SJCRH30 (cell line): ENCODE data around the gene ARCN1. TPM values are rescaled to one million over a fixed set of nuclear protein-coding genes. Genes with fewer than 3 reads are reported as not detected.
A peak's percentile ranks its signal among the peaks of the same experiment; 100 is the strongest.
"Not testable (repeated sequence)": the region's sequence is repeated elsewhere in the genome, so short reads cannot be mapped to it uniquely, and the experiment has no call there.

Experiments
- DNase-seq, 2 experiments: peaks; one replicate each; pipeline ENCODE4 v3.0.0-alpha.2; 2015 to 2020
- H3K27ac ChIP-seq: fragments of 250-450 bp; sonication (Bioruptor Pico); 2 replicates; pipeline ENCODE4 v1.5.1; 2020; ENCODE audit warnings: mild to moderate bottlenecking, moderate library complexity
- H3K27me3 ChIP-seq: fragments of 250-450 bp; sonication (Bioruptor Pico); 2 replicates; pipeline ENCODE4 v1.5.1; 2020; ENCODE audit warnings: mild to moderate bottlenecking, moderate library complexity
- H3K36me3 ChIP-seq: fragments of 250-450 bp; sonication (Bioruptor Pico); 2 replicates; pipeline ENCODE4 v1.5.1; 2020; ENCODE audit warnings: mild to moderate bottlenecking, moderate library complexity
- H3K4me1 ChIP-seq: fragments of 250-450 bp; sonication (Bioruptor Pico); 2 replicates; pipeline ENCODE4 v1.5.1; 2020; ENCODE audit warnings: mild to moderate bottlenecking, moderate library complexity
- H3K4me3 ChIP-seq: fragments of 250-450 bp; sonication (Bioruptor Pico); 2 replicates; pipeline ENCODE4 v1.5.1; 2020; ENCODE audit warnings: mild to moderate bottlenecking, moderate library complexity
- H3K9me3 ChIP-seq: fragments of 250-450 bp; sonication (Bioruptor Pico); replicated peaks from 2 replicates; pipeline ENCODE4 v1.5.1; 2020; ENCODE audit warnings: mild to moderate bottlenecking, moderate library complexity
- total RNA-seq: library from RNA; depleted of rRNA; stranded (reverse); fragments of >200 nt; shearing (Covaris generic); gene quantifications from 2 replicates; pipeline ENCODE4 v1.2.3, GENCODE V29; 2014

The ARCN1 gene
- total RNA-seq, 1 experiment from 2014 or later, result 143 TPM

DNA sequence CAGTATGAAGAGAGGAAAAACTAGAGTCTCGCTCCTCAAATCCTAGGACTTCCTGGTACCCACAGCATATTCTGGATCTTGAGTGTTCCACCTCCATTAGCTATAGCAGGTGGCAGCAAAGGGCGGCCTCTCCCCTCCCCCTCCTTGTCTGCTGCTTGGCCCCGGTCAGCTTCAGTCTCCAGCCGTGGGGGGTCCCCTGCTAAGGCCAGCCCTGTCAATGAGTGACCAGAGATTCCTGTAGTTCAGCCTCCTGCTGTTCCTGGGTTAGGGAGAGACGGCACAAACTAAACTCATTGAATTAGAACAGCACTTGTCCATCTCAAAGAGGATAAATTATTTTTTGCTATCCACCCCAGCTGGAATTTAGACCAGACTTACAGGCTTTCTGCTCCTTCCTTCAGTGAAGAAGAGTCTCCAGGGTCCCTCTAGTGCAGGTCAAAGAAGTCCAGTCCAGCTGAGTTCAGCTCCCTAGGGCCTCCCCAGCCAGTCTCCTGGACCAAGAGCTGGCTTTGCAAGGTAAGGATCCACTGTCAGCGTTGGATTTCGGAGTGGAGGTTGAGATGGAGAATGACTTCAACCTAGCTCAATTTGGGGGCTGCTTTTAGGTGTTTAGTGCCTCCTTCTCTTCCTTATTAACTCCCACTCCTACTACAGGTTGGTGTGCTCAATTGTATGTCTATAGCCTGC lies 34.1 kb downstream of the ARCN1 start:
- Histone ChIP-seq H3K36me3 (peaks cover 8% of the 10 kb centered on the region; the same call in 1 of the 2 replicates), H3K27ac (no peak overlapping the region), H3K9me3 (no peaks in the 10 kb centered on the region), H3K27me3 (no peaks in the 10 kb centered on the region), H3K4me3 (no peak overlapping the region), H3K4me1 (no peaks in the 10 kb centered on the region)
- DNase-seq, result no peak

DNA sequence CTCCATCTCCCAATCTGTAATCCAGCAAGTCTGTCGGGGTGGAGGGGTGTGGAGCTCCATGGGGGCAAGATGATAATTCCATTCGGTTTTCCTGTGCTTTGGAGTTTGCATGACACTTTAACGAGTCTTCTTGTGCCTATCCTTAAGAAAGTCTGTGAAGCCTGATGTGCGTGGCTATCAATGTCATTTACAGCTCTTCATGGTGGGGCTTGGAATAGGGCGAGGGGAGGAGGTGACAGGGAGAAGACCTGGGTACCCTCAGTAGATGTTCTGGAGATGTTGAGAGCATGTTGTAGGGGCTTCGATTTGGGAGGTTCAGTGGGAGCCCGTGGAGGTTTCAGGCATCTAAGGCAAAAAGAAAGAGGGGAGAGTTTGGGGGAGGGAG lies 34.6 kb downstream of the ARCN1 start:
- DNase-seq, result no peak
- H3K9me3 ChIP-seq, result no peaks in the 10 kb centered on the region
- no peak overlapping the region for H3K27ac ChIP-seq
- H3K4me1 ChIP-seq, result no peaks in the 10 kb centered on the region
- no peak overlapping the region for H3K4me3 ChIP-seq
- peaks cover 2% of the 10 kb centered on the region; the same call in 1 of the 2 replicates for H3K36me3 ChIP-seq
- H3K27me3 ChIP-seq, result no peaks in the 10 kb centered on the region

DNA sequence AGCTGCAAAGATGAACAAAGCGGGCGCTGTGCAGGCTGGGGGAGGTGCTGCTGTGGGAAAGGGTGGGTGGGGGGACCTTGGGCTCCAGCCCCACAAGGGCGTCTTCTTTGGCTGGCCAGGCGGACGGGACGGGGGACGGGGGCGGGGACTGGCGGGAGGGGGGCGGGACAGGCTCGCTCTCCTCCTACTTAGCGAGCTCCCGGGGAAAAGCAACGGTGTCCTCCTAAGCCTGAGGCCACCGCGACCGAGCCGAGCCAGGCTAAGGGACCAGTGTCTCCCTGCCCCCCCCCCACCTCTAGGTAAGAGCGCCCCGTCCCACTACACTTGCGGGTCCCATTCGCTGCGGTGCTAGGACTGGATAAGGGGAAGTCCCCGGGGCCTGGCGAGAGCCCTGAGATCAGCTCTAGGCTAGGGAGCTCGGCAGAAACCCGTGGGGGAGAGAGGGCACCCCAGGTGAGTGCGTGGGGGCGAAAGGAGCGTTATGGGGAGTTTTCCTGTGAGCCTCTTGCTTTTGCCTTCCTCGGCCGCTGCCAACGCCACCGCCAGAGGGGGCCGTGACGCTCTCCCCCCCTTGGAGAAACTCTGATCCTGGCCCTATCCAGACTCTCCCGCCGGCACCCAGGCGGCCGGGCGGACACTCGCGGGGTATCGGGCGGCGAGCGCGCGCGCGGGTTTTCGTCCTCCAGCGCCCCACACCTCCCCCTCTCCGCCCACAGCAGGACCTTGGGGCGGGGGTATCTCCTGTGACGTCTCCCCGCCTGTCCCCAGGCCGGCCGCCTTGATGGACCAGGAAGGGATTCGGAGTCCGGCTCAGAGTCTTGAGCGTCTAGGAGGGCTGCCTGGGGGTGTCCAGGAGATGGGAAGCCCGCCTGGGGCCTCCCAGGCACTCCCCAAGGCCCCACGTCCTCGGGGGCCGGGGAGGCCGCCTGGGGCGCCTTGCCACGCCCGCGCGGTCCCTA lies 35.5 kb downstream of the ARCN1 start, which contains the start of gene PHLDB1:
TSS of gene PHLDB1 (plus strand) at position 215 of the 959 bp plus-strand sequence. CDS start 6,222 bp downstream, outside the sequence.
- H3K4me1 ChIP-seq, result no peaks in the 10 kb centered on the region
- peak; percentile 71 to 74 for DNase-seq

DNA sequence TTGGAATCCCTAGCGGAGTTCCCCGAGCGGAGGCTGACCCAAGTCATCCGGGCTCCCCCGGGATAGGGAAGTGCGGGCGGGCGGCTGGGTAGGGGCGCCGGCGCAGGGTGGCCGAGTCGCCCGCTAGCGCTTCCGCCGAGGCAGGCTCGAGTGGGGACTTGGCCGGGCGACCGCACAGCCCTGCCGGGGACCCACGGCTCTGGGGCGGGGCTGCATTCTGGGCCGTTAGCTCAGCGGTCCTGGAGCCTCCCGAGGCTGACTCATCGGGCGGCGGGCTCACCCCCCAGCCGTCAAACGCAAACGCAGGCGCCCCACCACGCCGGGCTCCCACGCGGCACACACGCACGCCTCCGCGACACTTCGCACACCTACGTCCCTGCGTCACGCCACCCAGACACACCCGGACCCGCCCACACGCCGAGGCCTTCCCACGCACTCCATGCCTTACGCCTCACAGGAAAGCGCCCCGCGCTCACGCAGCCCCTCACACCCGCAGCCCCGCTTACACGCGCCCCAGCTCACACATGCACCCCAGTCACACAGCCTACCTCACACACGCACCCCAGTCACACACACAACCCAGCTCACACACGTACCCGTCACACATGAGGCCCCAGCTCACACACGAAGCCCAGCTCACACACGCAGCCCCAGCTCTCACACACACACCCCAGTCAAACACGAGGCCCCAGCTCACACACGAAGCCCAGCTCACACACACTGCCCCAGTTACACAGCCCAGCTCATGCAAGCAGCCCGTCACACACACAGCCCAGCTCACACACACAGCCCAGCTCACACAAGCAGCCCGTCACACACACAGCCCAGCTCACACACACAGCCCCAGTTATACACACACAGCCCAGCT lies 36.4 kb downstream of the ARCN1 start:
- H3K27ac ChIP-seq, result peak overlapping the region; percentile 56
- no peaks in the 10 kb centered on the region for H3K36me3 ChIP-seq
- no peaks in the 10 kb centered on the region for H3K27me3 ChIP-seq
- peak overlapping the region; percentile 67 for H3K4me3 ChIP-seq
- DNase-seq, result peak; percentile 57 to 58
- H3K4me1 ChIP-seq, result no peaks in the 10 kb centered on the region
- no peaks in the 10 kb centered on the region for H3K9me3 ChIP-seq

More for the DNA sequence above, 35.5 kb downstream of the ARCN1 start, which contains the start of gene PHLDB1:
- H3K9me3 ChIP-seq, result no peaks in the 10 kb centered on the region
- no peaks in the 10 kb centered on the region for H3K27me3 ChIP-seq
- H3K36me3 ChIP-seq, result no peaks in the 10 kb centered on the region
- peak within 1 kb of the TSS; percentile 67 for H3K4me3 ChIP-seq
- H3K27ac ChIP-seq, result peak within 1 kb of the TSS; percentile 56

DNA sequence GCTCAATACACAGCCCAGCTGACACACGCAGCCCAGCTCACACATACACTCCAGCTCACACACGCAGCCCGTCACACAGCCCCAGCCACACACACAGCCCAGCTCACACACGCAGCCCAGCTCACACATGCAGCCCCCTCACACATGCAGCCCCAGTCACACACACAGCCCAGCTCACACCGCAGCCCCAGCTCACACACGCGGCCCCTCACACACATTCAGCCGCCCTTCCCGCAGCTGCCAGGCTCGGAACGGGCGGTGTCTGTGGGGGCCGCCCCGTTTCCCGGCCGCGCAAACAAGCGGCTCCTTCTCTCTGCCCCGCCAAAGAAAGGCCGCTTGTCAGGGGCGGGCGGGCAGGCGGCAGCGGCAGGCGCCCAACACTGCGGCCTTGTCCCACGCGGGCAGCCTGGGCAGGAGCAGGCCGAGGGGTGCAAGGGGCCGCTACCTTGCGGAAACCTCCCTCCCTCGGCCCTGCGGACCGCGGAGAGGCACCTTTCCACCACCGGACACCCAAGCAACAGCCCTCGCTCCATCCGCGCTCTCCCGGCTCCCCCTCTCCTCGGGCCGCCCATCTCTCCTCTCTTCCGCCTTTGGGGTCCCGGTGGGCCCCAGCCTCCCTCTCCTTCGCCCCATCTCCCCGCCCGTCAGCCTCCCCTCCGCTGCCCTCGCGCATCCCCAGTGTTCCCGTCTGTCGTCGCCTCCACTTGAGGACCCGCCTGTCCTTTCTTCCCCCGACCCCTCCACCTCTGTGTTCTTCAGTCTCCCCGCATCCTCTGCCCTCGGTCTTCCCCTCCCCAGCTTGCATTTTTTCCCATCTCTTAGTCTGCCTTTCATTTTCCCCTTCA lies 37.4 kb downstream of the ARCN1 start:
- H3K4me1 ChIP-seq, result no peaks in the 10 kb centered on the region
- DNase-seq, result no peak
- H3K27ac ChIP-seq, result no peak overlapping the region
- H3K27me3 ChIP-seq, result no peaks in the 10 kb centered on the region
- no peaks in the 10 kb centered on the region for H3K9me3 ChIP-seq
- H3K4me3 ChIP-seq, result no peak overlapping the region
- no peaks in the 10 kb centered on the region for H3K36me3 ChIP-seq

DNA sequence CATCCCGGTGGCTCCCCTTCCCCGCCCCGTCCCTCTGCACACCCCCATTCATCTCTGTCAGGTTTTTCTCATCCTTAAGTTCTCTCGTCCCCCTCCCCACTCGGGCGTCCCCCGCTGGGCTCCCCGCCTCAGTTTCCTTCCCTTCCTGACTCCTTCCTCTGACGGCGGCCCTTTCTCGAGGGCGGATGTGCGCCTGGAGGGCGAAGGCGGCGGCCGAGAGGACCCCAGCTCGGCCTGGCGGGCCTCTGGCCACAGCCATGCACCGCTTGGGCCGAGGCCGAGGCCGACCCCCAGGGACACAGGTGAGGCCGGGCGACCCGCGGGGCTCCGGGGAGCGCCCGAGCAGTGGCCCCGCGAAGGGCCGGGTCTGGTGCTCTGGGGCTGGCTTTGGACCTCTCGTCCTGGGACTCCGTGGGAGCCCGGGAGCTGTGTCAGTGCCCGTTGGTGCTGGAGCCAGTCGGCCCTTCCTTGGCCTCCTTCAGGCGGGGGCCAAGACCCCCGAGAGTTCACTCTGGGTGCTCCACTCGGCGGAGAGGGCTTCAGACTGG lies 38.1 kb downstream of the ARCN1 start:
- H3K4me3 ChIP-seq, result no peak overlapping the region
- H3K4me1 ChIP-seq, result peaks cover 2% of the 10 kb centered on the region; the same call in 1 of the 2 replicates
- no peaks in the 10 kb centered on the region for H3K36me3 ChIP-seq
- no peaks in the 10 kb centered on the region for H3K9me3 ChIP-seq
- no peak for DNase-seq
- no peaks in the 10 kb centered on the region for H3K27me3 ChIP-seq
- H3K27ac ChIP-seq, result no peak overlapping the region

DNA sequence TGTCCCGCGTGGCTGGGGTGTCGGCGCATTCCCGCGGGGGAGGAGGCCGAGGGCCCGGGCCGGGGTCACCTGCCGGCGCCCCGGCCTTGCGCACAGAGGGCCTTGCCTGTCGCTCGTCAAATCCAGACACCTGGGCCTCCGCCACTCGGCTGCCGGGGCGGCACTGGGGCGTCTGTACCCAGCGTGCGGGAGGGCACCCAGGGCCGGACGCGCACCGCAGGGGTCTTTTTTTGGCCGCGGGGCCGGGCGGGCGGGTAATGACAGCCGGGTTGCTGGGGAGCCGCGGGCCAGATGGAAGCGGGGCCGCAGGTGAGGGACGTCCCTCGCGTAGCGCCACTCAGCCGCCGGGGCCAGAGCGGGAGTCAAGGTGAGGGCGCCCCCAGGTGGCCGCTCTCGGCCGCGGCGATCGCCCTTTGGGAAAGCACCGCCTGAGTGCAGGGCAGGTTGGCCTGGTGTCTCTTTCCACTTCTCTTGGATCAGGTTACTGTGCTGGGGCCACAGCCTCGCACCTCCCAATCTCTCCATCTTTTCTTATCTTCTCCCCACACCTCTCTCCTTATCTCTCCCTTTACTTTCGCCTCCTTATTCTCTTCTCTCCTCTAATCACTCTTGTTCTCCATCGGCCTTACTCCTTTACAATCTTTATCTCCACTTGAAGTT lies 38.7 kb downstream of the ARCN1 start:
- H3K9me3 ChIP-seq, result no peaks in the 10 kb centered on the region
- peaks cover 6% of the 10 kb centered on the region; the same call in 1 of the 2 replicates for H3K4me1 ChIP-seq
- DNase-seq, result no peak
- no peak overlapping the region for H3K27ac ChIP-seq
- no peaks in the 10 kb centered on the region for H3K36me3 ChIP-seq
- H3K4me3 ChIP-seq, result no peak overlapping the region
- no peaks in the 10 kb centered on the region for H3K27me3 ChIP-seq

DNA sequence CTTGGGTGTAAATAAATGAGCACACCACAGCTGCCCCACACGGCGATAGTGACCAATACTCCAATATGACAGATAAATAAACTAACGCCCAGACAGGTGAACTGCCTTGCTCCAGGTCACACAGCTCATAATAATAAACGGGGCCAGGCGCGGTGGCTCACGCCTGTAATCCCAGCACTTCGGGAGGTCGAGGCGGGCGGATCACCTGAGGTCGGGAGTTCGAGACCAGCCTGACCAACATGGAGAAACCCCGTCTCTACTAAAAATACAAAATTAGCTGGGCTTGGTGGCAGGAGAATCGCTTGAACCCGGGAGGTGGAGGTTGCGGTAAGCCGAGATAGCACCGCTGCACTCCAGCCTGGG lies 39.2 kb downstream of the ARCN1 start:
- DNase-seq, H3K36me3 ChIP-seq, H3K9me3 ChIP-seq, H3K4me3 ChIP-seq, H3K4me1 ChIP-seq, H3K27ac ChIP-seq, H3K27me3 ChIP-seq: not testable (repeated sequence)

DNA sequence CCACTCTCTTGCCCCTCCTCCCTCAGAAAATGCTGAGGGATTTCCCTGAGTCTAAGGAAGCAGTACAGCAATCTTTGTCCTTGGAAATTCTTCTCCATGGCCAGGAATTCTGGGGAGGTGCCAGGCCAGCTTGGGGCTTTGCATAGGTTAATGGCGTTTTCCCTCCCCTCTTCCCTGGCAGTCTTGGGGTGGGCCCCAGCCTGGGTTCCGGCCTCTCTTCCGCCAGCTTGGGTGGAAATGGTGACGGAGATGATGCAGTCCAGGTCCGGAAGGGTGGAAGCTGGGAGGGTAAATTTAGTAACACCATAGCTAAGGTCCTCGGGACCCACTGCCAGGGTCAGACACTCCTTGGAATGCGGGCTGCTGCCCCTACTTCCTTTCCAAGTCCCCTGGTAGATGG lies 40.2 kb downstream of the ARCN1 start:
- peaks cover 6% of the 10 kb centered on the region; the same call in 1 of the 2 replicates for H3K4me1 ChIP-seq
- no peak overlapping the region for H3K4me3 ChIP-seq
- H3K36me3 ChIP-seq, result no peaks in the 10 kb centered on the region
- no peak for DNase-seq
- H3K27ac ChIP-seq, result no peak overlapping the region
- no peaks in the 10 kb centered on the region for H3K9me3 ChIP-seq
- no peaks in the 10 kb centered on the region for H3K27me3 ChIP-seq

DNA sequence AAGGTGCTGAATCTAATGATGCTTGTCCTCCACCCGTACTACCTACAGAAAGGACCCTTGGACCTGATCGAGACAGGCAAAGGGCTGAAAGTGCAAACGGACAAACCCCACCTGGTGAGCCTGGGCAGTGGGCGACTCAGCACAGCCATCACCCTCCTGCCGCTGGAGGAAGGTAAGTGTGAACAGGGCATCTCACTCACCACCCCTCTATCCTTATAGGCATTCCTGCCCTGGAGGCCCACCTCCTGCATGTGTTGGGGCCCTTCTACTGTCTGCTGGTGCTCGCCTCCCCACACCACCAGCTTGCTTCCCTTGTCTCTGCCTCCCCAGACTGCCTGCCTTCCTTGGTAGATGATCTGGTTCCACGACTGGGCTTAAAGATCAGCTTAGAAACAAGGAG lies 42.3 kb downstream of the ARCN1 start:
- no peak for DNase-seq
- H3K36me3 ChIP-seq, result no peaks in the 10 kb centered on the region
- H3K4me3 ChIP-seq, result no peak overlapping the region
- H3K27ac ChIP-seq, result no peak overlapping the region
- no peaks in the 10 kb centered on the region for H3K27me3 ChIP-seq
- no peaks in the 10 kb centered on the region for H3K9me3 ChIP-seq
- peaks cover 16% of the 10 kb centered on the region for H3K4me1 ChIP-seq

DNA sequence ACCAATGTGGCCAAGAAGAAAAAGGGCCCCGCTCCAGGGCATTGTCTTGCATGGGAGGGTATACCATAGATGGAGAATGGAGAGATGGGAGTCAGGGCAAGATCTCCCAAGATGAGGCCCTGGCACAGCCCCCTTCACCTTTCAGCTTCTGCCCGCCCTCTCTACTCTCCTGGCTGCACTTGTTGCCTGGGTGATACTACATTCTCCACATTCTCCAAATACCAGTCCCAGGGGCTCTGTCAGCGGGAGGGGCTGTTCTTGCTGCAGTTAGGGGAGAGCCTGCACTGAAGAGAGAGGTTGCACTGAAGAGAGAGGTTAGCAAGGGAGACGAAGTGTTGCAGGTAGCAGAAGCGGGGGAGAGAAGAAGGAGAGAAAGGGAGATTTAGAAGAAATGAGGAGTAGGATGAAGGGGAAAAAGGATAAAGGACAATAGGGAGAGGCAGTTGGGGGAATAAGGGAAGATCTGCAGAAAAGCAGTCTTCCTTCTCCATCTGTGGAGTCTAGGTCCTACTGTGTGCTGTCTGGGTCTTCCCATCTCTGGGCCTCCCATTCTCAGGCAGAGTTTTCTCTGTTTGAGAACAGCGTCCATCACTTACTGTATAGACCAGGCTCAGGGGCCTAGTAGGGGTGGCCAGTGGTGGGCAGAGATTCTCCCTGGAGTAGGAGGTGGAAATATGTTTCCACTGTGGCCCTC lies 43.2 kb downstream of the ARCN1 start:
- Histone ChIP-seq H3K4me1 (peaks cover 19% of the 10 kb centered on the region), H3K27ac (no peak overlapping the region), H3K36me3 (no peaks in the 10 kb centered on the region), H3K4me3 (no peak overlapping the region), H3K9me3 (no peaks in the 10 kb centered on the region), H3K27me3 (no peaks in the 10 kb centered on the region)
- peak in 1 of 2 experiments; percentile 17 for DNase-seq

DNA sequence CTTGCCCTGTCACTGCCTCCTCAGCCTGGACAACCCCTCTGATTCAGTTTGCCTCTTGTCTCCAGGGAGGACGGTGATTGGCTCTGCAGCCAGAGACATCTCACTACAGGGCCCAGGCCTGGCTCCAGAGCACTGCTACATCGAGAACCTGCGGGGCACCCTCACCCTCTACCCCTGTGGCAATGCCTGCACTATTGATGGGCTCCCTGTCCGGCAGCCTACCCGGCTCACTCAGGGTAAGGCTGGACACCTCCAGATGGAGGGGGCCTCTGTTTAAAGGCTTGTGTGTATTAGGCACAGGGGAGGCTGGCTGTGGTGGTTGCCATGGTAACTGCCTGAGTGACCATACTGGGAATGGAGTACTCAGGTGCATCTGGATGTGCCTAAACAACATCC lies 43.8 kb downstream of the ARCN1 start:
- H3K9me3 ChIP-seq, result no peaks in the 10 kb centered on the region
- no peak for DNase-seq

More for the DNA sequence above, 43.8 kb downstream of the ARCN1 start:
- Histone ChIP-seq H3K27me3 (no peaks in the 10 kb centered on the region), H3K36me3 (no peaks in the 10 kb centered on the region), H3K27ac (no peak overlapping the region), H3K4me1 (peaks cover 23% of the 10 kb centered on the region), H3K4me3 (no peak overlapping the region)
